ENCODE data around the gene AATK.

DNA sequence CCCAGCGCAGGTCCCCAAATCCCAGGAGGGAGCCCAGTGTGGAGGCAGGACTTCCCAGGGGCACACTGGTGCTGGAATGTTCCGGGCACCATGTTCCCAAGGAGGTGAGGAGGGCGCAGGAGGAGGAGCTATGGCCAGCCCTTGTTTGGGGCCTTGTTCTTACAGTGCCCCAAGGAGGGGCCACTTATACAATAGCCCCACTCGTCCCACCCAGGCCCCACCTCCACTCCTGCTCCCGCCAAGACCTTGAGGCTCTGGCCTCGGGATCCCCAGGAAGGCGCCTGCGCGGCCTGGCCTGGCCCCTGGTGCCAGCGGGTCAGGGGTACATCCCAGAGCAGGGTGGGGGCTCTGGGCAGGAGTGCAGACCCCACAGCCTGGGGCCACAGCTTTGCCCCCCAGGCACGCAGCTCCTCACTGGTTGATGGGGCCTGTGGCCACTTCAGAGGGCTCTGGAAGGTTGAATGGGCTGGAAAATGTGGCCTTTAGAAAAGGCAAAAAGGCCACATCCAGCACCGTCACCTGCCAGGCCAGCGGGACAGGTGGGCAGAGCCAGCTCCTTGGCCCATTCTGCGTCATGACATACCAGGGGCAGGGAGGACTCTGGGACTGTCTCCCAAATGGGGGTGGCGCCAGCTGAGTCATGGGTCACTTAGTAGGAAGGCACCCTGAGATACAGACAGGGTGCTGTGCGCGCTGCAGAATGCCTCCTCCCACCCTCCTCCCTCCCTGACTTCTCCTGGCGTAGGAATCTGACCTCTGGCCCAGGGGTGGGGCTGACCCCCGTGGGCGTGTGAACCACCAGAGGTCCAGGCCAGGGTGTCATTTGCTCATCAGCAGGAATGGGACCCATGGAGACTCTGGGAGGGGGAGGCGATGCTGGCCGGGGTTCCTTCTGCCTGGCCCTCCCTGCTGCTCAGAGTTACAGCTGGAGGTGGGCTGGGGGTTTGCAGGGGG is 33.0 kb downstream of the AATK start:
- TF ChIP-seq, protein P1, sequence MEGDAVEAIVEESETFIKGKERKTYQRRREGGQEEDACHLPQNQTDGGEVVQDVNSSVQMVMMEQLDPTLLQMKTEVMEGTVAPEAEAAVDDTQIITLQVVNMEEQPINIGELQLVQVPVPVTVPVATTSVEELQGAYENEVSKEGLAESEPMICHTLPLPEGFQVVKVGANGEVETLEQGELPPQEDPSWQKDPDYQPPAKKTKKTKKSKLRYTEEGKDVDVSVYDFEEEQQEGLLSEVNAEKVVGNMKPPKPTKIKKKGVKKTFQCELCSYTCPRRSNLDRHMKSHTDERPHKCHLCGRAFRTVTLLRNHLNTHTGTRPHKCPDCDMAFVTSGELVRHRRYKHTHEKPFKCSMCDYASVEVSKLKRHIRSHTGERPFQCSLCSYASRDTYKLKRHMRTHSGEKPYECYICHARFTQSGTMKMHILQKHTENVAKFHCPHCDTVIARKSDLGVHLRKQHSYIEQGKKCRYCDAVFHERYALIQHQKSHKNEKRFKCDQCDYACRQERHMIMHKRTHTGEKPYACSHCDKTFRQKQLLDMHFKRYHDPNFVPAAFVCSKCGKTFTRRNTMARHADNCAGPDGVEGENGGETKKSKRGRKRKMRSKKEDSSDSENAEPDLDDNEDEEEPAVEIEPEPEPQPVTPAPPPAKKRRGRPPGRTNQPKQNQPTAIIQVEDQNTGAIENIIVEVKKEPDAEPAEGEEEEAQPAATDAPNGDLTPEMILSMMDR (IDR thresholded peaks at IDR 0.05), result no peak
- TF ChIP-seq POLR2A (IDR thresholded peaks at IDR 0.05), result no peak

Measured in adrenal gland (tissue), 5 donors.